Natural killer cell (primary cell): Measurements from ENCODE around the gene TSKU. TPM values are rescaled to one million over a fixed set of nuclear protein-coding genes. Genes with fewer than 3 reads are reported as not detected.
"Not testable (repeated sequence)": the region's sequence is repeated elsewhere in the genome, so short reads cannot be mapped to it uniquely, and the experiment has no call there.

Experiments
- ATAC-seq, 3 donors: fragments of 150-1000 bp in 2 of 3; fragments of 200-7000 bp in 1 of 3; cut with Tn5 transposase; 1 replicate in 1 of 3; 2 replicates in 2 of 3; pipeline ENCODE4 v1.10.0; 2021; ENCODE audit warnings: mild to moderate bottlenecking in 2 of 3, moderate library complexity in 2 of 3
- DNase-seq, 2 donors: peaks; one replicate each; pipeline versions ENCODE4 v3.0.0 to v3.0.0-alpha.2; 2013 to 2021; ENCODE audit warnings: mixed read lengths in 1 of 2
- H3K27ac ChIP-seq: one replicate; pipeline ENCODE4 v1.5.1; 2013; ENCODE audit warnings: mild to moderate bottlenecking, low read length
- H3K27me3 ChIP-seq: one replicate; pipeline ENCODE4 v1.6.1; 2013; ENCODE audit warnings: low read length; ENCODE audit not compliant: control insufficient read depth, insufficient read depth
- H3K36me3 ChIP-seq: one replicate; pipeline ENCODE4 v1.6.1; 2013; ENCODE audit warnings: low read length; ENCODE audit not compliant: control insufficient read depth, insufficient read depth
- H3K4me1 ChIP-seq: one replicate; pipeline ENCODE4 v1.6.1; 2013; ENCODE audit warnings: low read length; ENCODE audit not compliant: control insufficient read depth, insufficient read depth
- H3K4me3 ChIP-seq: one replicate; pipeline ENCODE4 v1.5.1; 2013; ENCODE audit warnings: low read length
- H3K9me3 ChIP-seq: one replicate; pipeline ENCODE4 v1.6.1; 2013; ENCODE audit warnings: low read length; ENCODE audit not compliant: control insufficient read depth, insufficient read depth
- H3K27ac Mint-ChIP-seq, 2 donors: one replicate each; pipeline ENCODE4 v1.8.0; 2022; ENCODE audit warnings: mild to moderate bottlenecking in 2 of 2, mixed read lengths in 2 of 2, moderate library complexity in 1 of 2
- H3K27me3 Mint-ChIP-seq, 2 donors: one replicate each; pipeline ENCODE4 v1.8.0; 2022; ENCODE audit warnings: low read depth in 2 of 2, mixed read lengths in 2 of 2
- H3K36me3 Mint-ChIP-seq: one replicate; pipeline ENCODE4 v1.8.0; 2022; ENCODE audit warnings: mixed read lengths
- H3K4me1 Mint-ChIP-seq, 2 donors: one replicate each; pipeline ENCODE4 v1.8.0; 2022; ENCODE audit warnings: mixed read lengths in 2 of 2
- H3K4me3 Mint-ChIP-seq: one replicate; pipeline ENCODE4 v1.8.0; 2022; ENCODE audit warnings: mild to moderate bottlenecking, moderate library complexity, mixed read lengths
- H3K9me3 Mint-ChIP-seq, 2 donors: one replicate each; pipeline ENCODE4 v1.8.0; 2022; ENCODE audit warnings: mixed read lengths in 2 of 2
- CTCF ChIP-seq: fragments of 200-600 bp; IDR thresholded peaks from one replicate; pipeline ENCODE4 v1.8.0; 2022; ENCODE audit warnings: antibody characterized with exemption
- WGBS: methylation state at CpG from one replicate; pipeline ENCODE4 v1.1.7; 2013; ENCODE audit warnings: missing lambda C conversion rate; ENCODE audit not compliant: insufficient coverage; 5-methylcytosine and 5-hydroxymethylcytosine counted together
- intact Hi-C: fragments of 100-400 bp; cut with micrococcal nuclease; formaldehyde crosslinking; loops from one replicate; pipeline ENCODE4 v1.14.2; 2022
- total RNA-seq, 4 donors: library from RNA; stranded (reverse); fragments of 120-200 nt in 1 of 4; gene quantifications; one replicate each; pipeline versions ENCODE4 v1.2.3 to v1.2.4, GENCODE V29; 2013 to 2022

The TSKU gene
- total RNA-seq, 3 donors from 2014 or later (not counting 1 experiment from before 2014, with no cell fraction given): not detected

DNA sequence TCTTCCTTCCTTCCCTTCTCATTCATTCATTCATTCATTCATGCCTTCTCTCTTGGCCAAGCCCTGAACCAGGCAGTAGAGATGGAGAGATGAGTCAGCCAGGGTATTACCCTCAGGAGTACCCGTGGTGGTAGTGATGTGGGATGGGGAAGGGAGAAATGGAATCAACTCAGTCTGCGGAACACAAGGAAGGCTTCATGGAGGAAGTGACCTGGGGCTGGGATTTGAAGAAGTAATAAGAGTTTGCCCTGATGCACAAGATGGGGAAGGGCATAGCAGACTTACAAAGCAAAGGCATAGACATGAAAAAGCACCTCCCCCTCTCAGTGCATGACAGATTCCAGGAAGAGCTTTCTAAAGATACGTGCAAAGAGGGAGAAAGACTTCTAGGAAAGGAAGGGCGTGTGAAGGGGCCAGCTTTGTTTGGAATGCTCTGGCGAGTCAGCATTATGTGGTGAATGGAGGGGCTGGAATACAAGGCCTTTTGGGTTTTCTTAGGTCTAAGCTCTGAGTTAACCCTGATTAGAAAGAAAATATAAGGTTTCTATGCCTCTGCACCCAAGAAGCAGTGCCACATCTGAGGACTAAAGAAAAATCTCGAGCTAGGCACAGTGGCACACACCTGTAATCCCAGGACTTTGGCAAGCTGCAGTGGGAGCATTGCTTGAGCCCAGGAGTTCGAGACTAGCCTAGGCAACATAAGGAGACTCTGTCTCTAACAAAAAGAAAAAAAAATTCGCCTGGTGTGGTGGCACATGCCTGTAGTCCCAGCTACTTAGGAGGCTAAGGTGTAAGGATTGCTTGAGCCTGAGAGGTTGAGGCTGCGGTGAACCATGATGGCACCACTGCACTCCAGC is 41.2 kb downstream of the TSKU start:
- Histone ChIP-seq H3K4me1 (peaks cover 6% of the 10 kb centered on the region), H3K9me3 (no peaks in the 10 kb centered on the region), H3K27me3 (no peaks in the 10 kb centered on the region), H3K27ac (no peak overlapping the region), H3K4me3 (no peak overlapping the region), H3K36me3 (no peaks in the 10 kb centered on the region)
- DNase-seq (no peak), ATAC-seq (no peak)
- H3K4me3 Mint-ChIP-seq: no peak overlapping the region
- no peaks in the 10 kb centered on the region for H3K9me3 Mint-ChIP-seq
- no peaks in the 10 kb centered on the region for H3K36me3 Mint-ChIP-seq
- WGBS: 77% methylated on average over 9 of the region's 9 CpGs
- no peak overlapping the region for H3K27ac Mint-ChIP-seq
- no peak for TF ChIP-seq CTCF
- peaks cover 0 to 5% of the 10 kb centered on the region in 2 donors for H3K4me1 Mint-ChIP-seq
- intact Hi-C loops: no loop called here
- peaks cover 6 to 12% of the 10 kb centered on the region in 2 donors for H3K27me3 Mint-ChIP-seq

GRCh38 chr11:76824980-76825725 is 42.0 kb downstream of the TSKU start:
- peaks cover 0 to 5% of the 10 kb centered on the region in 2 donors for H3K4me1 Mint-ChIP-seq
- ATAC-seq: no peak
- H3K27ac ChIP-seq: no peak overlapping the region
- WGBS: 79% methylated on average over 4 of the region's 5 CpGs
- no peak overlapping the region for H3K27ac Mint-ChIP-seq
- H3K4me3 ChIP-seq: no peak overlapping the region
- no peak for TF ChIP-seq CTCF
- H3K36me3 Mint-ChIP-seq: no peaks in the 10 kb centered on the region
- peaks cover 6% of the 10 kb centered on the region for H3K4me1 ChIP-seq
- no peaks in the 10 kb centered on the region for H3K9me3 Mint-ChIP-seq
- H3K36me3 ChIP-seq: no peaks in the 10 kb centered on the region
- H3K27me3 ChIP-seq: no peaks in the 10 kb centered on the region
- no peaks in the 10 kb centered on the region for H3K9me3 ChIP-seq
- intact Hi-C loops: no loop called here
- H3K27me3 Mint-ChIP-seq: peaks cover 8% of the 10 kb centered on the region in 2 donors
- H3K4me3 Mint-ChIP-seq: no peak overlapping the region
- DNase-seq: no peak

DNA sequence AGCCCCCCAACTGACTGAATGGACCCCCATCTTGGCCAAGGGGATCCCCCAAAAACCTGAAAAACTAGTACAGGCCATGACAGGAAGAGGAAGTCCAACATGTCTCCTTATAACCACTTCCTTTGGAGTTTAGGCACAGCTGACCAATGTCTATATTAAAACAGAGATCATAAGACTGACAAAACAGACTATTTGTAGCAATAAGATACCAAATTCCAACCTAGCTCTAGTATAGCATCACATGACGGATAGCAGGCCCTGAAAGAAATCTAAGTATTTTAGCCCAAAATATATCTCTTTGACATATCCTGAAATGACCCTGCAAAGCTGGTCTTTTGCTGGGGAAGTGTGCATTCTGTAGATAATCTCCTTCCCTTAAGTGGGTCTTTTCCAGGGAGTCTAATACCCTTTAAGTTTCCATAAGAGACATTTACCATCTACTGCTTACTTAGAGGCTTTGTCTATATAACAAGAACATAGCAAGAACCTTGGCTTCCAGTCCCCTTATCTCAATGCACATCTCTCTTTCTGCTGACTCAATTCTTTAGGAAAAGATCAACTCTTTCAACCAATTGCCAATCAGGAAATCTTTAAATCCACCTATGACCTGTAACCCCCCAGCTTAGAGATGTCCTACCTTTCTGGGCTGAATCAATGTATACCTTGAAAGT is 42.7 kb downstream of the TSKU start:
- Histone ChIP-seq H3K4me3 (no peak overlapping the region), H3K36me3 (no peaks in the 10 kb centered on the region), H3K9me3 (no peaks in the 10 kb centered on the region), H3K4me1 (peaks cover 6% of the 10 kb centered on the region), H3K27me3 (no peaks in the 10 kb centered on the region), H3K27ac (no peak overlapping the region)
- Mint-ChIP-seq H3K9me3 (no peaks in the 10 kb centered on the region), H3K4me1 (peaks cover 0 to 5% of the 10 kb centered on the region in 2 donors), H3K4me3 (no peak overlapping the region), H3K27ac (no peak overlapping the region), H3K27me3 (peaks cover 8% of the 10 kb centered on the region in 2 donors), H3K36me3 (no peaks in the 10 kb centered on the region)
- DNase-seq: no peak
- 100% methylated on average over 1 of the region's 1 CpG for WGBS
- intact Hi-C loops: no loop called here
- no peak for TF ChIP-seq CTCF
- no peak for ATAC-seq

DNA sequence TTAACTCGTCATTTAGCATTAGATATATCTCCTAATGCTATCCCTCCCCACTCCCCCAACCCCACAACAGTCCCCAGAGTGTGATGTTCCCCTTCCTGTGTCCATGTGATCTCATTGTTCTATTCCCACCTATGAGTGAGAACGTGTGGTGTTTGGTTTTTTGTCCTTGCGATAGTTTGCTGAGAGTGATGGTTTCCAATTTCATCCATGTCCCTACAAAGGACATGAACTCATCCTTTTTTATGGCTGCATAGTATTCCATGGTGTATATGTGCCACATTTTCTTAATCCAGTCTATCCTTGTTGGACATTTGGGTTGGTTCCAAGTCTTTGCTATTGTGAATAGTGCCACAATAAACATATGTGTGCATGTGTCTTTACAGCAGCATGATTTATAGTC is 43.4 kb downstream of the TSKU start:
- H3K4me1 Mint-ChIP-seq, H3K36me3 Mint-ChIP-seq, ATAC-seq, H3K27me3 Mint-ChIP-seq, H3K4me3 Mint-ChIP-seq, H3K4me1 ChIP-seq, H3K9me3 ChIP-seq, H3K27ac Mint-ChIP-seq, H3K4me3 ChIP-seq, intact Hi-C loops, H3K9me3 Mint-ChIP-seq, H3K27me3 ChIP-seq, H3K36me3 ChIP-seq, H3K27ac ChIP-seq, DNase-seq: not testable (repeated sequence)
- WGBS: no CpG with 5 or more reads among the region's 3 CpGs

DNA sequence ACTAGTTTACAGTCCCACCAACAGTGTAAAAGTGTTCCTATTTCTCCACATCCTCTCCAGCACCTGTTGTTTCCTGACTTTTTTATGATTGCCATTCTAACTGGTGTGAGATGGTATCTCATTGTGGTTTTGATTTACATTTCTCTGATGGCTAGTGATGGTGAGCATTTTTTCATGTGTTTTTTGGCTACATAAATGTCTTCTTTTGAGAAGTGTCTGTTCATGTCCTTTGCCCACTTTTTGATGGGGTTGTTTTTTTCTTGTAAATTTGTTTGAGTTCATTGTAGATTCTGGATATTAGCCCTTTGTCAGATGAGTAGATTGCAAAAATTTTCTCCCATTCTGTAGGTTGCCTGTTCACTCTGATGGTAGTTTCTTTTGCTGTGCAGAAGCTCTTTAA is 43.8 kb downstream of the TSKU start:
- H3K27me3 ChIP-seq, H3K27ac ChIP-seq, H3K4me1 ChIP-seq, H3K4me3 Mint-ChIP-seq, H3K27ac Mint-ChIP-seq, H3K9me3 Mint-ChIP-seq, H3K4me1 Mint-ChIP-seq, intact Hi-C loops, H3K27me3 Mint-ChIP-seq, H3K36me3 ChIP-seq, H3K4me3 ChIP-seq, DNase-seq, H3K9me3 ChIP-seq, ATAC-seq, H3K36me3 Mint-ChIP-seq: not testable (repeated sequence)
